ENCODE results near the gene LCTL.

DNA sequence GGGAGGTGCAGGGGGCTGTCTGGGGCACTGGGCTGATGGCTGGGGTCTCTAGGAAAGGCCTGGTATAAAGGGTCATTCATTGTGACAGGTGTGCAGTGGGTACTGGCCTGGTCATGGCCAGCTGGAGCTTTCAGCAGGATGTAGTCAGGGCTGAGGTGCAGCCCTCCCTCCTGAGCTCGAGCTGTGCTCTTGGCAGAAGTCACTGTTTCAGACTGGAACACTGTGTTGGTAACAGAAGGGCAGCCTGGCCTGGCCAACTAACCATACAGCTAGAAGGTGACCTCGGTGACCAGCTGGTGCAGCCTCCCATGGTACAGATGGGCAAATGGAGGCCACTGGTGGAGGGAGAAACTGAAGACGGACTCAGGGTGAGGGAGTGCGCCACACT lies 34.4 kb upstream of the LCTL start:
- TF ChIP-seq, protein P1, sequence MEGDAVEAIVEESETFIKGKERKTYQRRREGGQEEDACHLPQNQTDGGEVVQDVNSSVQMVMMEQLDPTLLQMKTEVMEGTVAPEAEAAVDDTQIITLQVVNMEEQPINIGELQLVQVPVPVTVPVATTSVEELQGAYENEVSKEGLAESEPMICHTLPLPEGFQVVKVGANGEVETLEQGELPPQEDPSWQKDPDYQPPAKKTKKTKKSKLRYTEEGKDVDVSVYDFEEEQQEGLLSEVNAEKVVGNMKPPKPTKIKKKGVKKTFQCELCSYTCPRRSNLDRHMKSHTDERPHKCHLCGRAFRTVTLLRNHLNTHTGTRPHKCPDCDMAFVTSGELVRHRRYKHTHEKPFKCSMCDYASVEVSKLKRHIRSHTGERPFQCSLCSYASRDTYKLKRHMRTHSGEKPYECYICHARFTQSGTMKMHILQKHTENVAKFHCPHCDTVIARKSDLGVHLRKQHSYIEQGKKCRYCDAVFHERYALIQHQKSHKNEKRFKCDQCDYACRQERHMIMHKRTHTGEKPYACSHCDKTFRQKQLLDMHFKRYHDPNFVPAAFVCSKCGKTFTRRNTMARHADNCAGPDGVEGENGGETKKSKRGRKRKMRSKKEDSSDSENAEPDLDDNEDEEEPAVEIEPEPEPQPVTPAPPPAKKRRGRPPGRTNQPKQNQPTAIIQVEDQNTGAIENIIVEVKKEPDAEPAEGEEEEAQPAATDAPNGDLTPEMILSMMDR (conservative IDR thresholded peaks at IDR 0.05; ENCODE audit: low read length), result no peak
- TF ChIP-seq EZH2phosphoT487 (IDR thresholded peaks at IDR 0.05; ENCODE audit: borderline replicate concordance, low read depth, low read length), result no peak

Measured in OCI-LY7 (cell line).